Retinal pigment epithelial cell (primary cell): ENCODE measurements around the gene MAMSTR.

Experiments
- DNase-seq: peaks from one replicate; pipeline ENCODE4 v3.0.0-alpha.2; 2010; ENCODE audit warnings: low read depth
- H3K4me3 ChIP-seq: 2 replicates; pipeline ENCODE4 v1.5.1; 2011; ENCODE audit warnings: mild to moderate bottlenecking, low read length, control low read depth, moderate library complexity
- CTCF ChIP-seq: conservative IDR thresholded peaks from 2 replicates; pipeline ENCODE4 v1.5.1; 2011; ENCODE audit warnings: low read depth, low read length, control low read depth, inconsistent platforms

The MAMSTR gene

DNA sequence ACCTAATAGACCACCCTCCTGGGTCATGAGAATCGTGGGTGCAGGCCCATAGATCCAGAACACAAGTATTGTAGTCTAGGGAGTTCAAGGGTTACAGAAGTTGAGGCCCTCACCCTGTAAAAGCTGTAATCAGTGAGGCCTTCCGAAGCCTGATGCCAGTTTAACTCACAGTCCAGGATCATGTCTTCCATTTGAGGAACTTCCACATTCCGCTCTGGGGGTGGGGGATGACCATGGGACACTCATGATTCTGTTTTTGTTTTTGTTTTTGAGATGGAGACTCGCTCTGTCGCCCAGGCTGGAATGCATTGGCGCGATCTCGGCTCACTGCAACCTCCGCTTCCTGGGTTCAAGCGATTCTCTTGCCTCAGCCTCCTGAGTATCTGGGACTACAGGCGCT, 22.6 kb upstream of the MAMSTR start:
- no peak for TF ChIP-seq CTCF
- H3K4me3 ChIP-seq = no peak overlapping the region
- DNase-seq = no peak

GRCh38 chr19:48741129-48741999, 21.8 kb upstream of the MAMSTR start:
- DNase-seq = no peak

GRCh38 chr19:48740164-48740972, 20.8 kb upstream of the MAMSTR start, which contains the start of gene RASIP1:
Gene RASIP1 (minus strand): TSS chr19:48740610. CDS start chr19:48740282, 328 bp downstream.
- no peak within 1 kb of the TSS for H3K4me3 ChIP-seq
- DNase-seq = no peak

More at GRCh38 chr19:48741129-48741999, 21.8 kb upstream of the MAMSTR start:
- no peak overlapping the region for H3K4me3 ChIP-seq
- TF ChIP-seq CTCF = no peak

DNA sequence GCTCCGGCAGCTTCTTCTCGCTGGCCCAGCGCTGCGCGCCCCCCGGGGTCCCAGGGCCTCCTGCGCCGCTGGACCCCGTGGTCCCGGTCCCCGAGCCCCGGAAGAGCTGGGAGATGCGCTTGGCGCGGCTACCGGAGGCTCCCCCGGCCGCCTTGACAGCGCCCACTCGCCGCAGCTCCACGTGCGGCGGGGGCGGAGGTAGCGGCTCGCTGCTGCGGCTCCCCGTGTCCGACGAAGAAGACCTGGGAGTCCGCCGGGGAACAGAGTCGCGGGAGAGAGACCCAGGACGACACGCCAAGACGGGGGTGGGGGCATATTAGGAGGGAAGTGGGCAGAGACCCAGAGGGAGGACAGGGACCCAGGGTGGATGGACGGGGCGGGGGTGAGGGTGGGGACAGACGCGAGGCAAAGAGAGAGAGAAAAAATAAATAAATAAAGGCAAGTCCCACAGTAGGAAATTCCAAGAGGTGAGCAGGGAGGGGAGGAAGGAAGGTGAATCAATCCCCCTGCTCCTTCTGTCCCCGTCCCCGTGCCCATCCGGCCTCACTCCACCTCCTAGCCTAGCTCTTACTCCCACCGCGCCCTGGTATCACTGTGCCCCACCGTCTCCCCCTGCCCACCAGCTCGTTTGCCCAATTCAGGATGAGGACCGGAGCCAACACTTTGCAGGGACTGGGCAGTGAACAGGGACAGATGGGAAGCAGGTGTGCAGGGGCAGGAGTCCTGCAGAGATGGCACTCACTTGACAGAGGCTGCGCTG, 20.1 kb upstream of the MAMSTR start:
- DNase-seq = no peak
- no peak for TF ChIP-seq CTCF
- no peak overlapping the region for H3K4me3 ChIP-seq

More at GRCh38 chr19:48740164-48740972, 20.8 kb upstream of the MAMSTR start, which contains the start of gene RASIP1:
- no peak for TF ChIP-seq CTCF

DNA sequence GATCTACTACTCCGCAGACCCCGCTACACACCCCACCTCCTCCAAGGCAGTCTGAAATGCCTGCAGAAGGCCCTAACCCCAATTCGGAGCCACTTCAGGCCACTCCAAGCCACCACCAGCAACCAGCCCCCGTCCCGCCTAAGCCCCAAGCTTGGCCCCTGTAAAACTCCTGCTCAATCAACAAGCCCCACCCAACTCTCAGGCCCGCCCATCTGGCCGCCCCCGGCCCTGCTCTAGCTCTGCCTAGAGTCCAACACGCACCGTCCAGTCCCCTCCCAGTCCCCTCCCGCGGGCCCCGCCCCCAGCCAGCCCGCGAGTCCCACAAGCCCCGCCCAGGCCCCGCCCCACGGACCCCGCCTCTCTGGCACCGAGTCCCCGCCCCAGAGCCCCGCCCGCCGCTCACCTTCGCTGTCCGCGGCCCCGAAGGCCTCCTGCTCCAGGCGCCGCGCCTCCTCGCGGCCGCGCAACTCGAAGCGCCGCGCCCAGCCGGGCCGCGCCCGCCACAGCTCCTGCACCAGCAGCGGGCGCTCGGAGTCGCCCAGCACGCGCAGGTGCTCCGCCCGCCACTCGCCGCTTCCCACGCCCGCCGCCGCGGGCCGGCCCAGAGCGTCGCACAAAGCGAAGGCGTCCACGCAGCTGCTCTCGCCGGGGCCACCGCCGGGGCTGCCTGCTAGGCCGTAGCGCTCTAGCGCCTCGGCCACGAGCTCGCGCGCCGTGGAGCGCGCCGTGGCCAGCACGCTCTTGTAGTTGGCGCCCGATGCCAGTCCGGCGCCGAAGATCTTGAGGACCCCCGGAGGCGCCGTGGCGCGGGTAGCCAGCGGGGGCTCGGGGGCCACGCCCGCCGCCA, 19.3 kb upstream of the MAMSTR start:
- H3K4me3 ChIP-seq = peak overlapping the region; percentile 29

More for the DNA sequence above, 19.3 kb upstream of the MAMSTR start:
- DNase-seq = peak; percentile 42
- TF ChIP-seq CTCF = no peak
